GM19438 (cell line): ENCODE data around the gene ACR.
"Not testable (repeated sequence)": the region's sequence is repeated elsewhere in the genome, so short reads cannot be mapped to it uniquely, and the experiment has no call there.

ENCODE experiments used
- ATAC-seq: cut with Tn5 transposase; IDR thresholded peaks from one replicate; pipeline ENCODE4 v1.9.1; 2021; ENCODE audit warnings: low read depth; ENCODE audit not compliant: unreplicated experiment

Gene ACR

DNA sequence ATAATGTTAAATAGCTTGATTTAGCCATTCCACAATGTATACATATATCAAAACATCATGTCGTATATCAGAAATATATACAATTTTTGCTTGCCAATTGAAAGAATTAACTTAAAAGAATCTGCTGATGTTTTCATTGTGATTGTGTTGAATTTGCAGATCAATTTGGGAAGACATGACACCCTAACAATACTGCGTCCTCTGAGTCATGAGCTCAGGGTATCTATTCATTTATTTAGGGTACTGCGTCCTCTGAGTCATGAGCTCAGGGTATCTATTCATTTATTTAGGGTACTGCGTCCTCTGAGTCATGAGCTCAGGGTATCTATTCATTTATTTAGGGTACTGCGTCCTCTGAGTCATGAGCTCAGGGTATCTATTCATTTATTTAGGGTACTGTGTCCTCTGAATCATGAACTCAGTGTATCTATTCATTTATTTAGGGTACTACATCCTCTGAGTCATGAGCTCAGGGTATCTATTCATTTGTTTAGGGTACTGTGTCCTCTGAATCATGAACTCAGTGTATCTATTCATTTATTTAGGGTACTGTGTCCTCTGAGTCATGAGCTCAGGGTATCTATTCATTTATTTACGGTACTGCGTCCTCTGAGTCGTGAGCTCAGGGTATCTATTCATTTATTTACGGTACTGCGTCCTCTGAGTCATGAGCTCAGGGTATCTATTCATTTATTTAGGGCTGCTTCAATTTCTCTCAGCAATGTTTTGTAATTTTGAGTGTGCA lies 21.8 kb downstream of the ACR start:
- ATAC-seq, result not testable (repeated sequence)

- ATAC-seq, result not testable (repeated sequence)
Observed at GRCh38 chr22:50761829-50762228, 23.8 kb downstream of the ACR start.

GRCh38 chr22:50764288-50764687 lies 26.3 kb downstream of the ACR start:
- not testable (repeated sequence) for ATAC-seq

DNA sequence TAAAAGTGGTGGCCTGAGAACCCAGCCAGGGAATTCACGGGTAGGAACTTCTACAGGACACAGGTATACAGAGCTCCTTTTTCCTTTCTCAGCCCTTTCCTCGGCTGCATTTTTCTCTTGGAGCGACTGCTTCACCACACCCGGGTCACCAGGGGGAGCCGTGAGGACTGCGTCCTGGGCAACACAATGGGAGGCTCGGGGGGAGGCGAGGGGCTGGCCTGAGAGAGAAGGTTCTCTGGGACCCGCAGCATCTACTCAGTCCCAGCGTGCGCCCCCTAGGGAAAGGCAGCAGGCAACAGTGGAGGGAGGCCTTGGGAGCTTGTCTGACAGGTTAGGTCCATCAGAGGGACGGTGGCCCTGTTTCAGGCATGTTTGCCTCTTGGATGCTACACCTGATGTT lies 37.1 kb downstream of the ACR start:
- ATAC-seq, result not testable (repeated sequence)

- ATAC-seq, result not testable (repeated sequence)
Observed at GRCh38 chr22:50777631-50778030, 39.6 kb downstream of the ACR start.

- not testable (repeated sequence) for ATAC-seq
Observed at GRCh38 chr22:50780244-50780643, 42.2 kb downstream of the ACR start.

GRCh38 chr22:50782253-50782652 lies 44.2 kb downstream of the ACR start:
- ATAC-seq, result not testable (repeated sequence)

DNA sequence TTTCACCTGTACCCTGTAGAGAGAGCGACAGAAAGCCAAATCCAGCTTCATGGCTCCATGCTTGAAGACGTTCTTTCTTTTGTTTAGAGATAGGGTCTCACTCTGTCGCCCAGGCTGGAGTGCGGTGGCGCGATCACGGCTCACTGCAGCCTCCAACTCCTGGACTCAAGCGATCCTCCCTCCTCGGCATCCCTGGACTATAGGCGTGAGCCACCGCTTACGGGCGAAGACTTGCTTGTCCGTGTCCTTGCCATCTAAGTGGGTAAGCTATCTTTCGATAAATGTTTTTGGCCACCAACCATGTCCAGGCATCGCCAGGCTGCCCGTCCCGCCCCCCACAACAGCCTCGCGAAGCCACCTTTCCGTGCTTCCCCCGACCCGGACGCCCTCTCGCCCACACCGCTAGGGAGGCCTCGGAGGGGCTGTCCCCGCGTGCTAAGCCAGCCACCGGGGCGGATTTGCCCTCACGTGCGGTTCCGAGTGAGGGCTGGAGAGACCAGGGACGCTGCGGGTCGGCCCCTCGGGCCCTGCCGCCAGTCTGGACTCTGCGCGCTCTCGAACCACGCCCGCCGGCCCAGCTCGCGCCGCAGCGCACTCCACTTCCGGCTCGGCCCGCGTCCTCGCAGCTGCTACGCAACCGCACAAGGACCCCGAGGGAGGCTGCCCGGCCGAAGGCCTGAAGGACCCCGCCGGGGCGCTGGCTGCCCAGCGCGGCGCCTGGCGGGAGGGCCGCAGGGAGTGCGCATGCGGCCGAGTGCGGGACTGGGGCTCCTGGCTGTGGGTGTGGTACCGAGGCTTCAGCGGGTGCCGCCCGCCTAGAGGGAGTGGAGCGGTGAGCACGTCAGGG lies 45.3 kb downstream of the ACR start, which contains the start of gene RABL2B:
Gene RABL2B (minus strand): TSS at position 604 of the 847 bp plus-strand sequence. CDS start 1,342 bp downstream, outside the sequence.
- peak; percentile 97 for ATAC-seq

DNA sequence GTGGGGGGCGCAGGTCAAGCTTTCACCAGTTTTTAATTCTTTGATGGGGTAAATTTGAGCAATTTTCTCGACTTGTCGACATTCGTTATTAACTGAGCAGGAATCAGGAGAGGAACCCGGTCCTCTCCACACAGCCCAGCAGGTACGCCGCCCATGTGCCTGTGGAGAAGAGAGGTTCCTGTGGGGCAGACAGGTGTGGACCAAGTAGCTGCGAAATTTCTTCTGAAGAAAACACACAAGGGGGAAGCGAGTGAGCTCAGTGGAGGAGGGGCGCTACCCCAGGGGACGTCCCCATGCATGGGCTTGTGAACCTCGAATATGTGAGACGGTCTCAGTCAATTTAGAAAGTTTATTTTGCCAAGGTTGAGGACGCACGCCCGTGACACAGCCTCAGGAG lies 45.9 kb downstream of the ACR start:
- peak; percentile 35 for ATAC-seq

DNA sequence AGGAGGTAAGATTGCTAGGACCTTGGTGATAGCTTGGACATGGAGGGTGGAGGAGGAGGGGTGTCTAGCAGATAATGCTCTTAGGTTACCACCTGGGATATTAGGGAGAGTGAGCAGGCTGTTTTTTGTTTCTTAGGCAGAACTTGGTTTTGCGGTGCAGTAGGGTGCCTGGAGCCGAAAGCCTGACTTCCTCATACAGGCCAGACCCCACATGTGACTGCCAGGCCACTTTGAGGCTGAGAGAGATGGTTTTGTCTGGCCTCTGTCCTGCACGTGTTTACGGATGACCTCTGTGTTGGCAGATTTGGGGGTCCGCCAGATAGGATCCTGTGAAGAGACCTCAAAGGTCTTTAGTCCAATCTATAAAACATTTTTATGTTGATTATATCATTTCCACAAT lies 47.3 kb downstream of the ACR start:
- not testable (repeated sequence) for ATAC-seq

GRCh38 chr22:50786936-50787335 lies 48.9 kb downstream of the ACR start:
- not testable (repeated sequence) for ATAC-seq
